BE2C (cell line): ENCODE results near the gene CD177.

Source experiments
- DNase-seq: peaks from one replicate; pipeline ENCODE4 v3.0.0-alpha.2; 2020
- H3K27me3 ChIP-seq: fragments of 250-450 bp; sonication (Bioruptor Pico); 2 replicates; pipeline ENCODE4 v1.5.1; 2020; ENCODE audit warnings: mild to moderate bottlenecking
- H3K36me3 ChIP-seq: fragments of 250-450 bp; sonication (Bioruptor Pico); 2 replicates; pipeline ENCODE4 v1.5.1; 2020; ENCODE audit warnings: mild to moderate bottlenecking
- H3K4me1 ChIP-seq: fragments of 250-450 bp; sonication (Bioruptor Pico); 2 replicates; pipeline ENCODE4 v1.5.1; 2020
- H3K4me3 ChIP-seq: 2 replicates; pipeline ENCODE4 v1.5.1; 2011; ENCODE audit warnings: low read depth, low read length
- H3K9me3 ChIP-seq: fragments of 250-450 bp; sonication (Bioruptor Pico); 2 replicates; pipeline ENCODE4 v1.5.1; 2020
- TF ChIP-seq, protein P1 (sequence below): IDR thresholded peaks from 2 replicates; pipeline ENCODE4 v1.5.1; 2012; ENCODE audit warnings: mild to moderate bottlenecking, low read depth, low read length

CD177 gene

GRCh38 chr19:43395561-43395960 is 42.1 kb downstream of the CD177 start:
- Histone ChIP-seq H3K4me3 (no peak overlapping the region), H3K27me3 (no peaks in the 10 kb centered on the region), H3K4me1 (no peaks in the 10 kb centered on the region), H3K9me3 (no peaks in the 10 kb centered on the region), H3K36me3 (no peaks in the 10 kb centered on the region)
- TF ChIP-seq, protein P1, sequence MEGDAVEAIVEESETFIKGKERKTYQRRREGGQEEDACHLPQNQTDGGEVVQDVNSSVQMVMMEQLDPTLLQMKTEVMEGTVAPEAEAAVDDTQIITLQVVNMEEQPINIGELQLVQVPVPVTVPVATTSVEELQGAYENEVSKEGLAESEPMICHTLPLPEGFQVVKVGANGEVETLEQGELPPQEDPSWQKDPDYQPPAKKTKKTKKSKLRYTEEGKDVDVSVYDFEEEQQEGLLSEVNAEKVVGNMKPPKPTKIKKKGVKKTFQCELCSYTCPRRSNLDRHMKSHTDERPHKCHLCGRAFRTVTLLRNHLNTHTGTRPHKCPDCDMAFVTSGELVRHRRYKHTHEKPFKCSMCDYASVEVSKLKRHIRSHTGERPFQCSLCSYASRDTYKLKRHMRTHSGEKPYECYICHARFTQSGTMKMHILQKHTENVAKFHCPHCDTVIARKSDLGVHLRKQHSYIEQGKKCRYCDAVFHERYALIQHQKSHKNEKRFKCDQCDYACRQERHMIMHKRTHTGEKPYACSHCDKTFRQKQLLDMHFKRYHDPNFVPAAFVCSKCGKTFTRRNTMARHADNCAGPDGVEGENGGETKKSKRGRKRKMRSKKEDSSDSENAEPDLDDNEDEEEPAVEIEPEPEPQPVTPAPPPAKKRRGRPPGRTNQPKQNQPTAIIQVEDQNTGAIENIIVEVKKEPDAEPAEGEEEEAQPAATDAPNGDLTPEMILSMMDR: no peak
- DNase-seq: no peak

- H3K4me1 ChIP-seq: no peaks in the 10 kb centered on the region
- no peak for DNase-seq
- no peaks in the 10 kb centered on the region for H3K27me3 ChIP-seq
- no peak overlapping the region for H3K4me3 ChIP-seq
- TF ChIP-seq, protein P1: no peak
- H3K36me3 ChIP-seq: no peaks in the 10 kb centered on the region
- H3K9me3 ChIP-seq: no peaks in the 10 kb centered on the region
Observed at GRCh38 chr19:43406297-43406696, 52.8 kb downstream of the CD177 start.

GRCh38 chr19:43407416-43408005 is 54.0 kb downstream of the CD177 start:
- DNase-seq: no peak
- TF ChIP-seq, protein P1: no peak
- Histone ChIP-seq H3K27me3 (no peaks in the 10 kb centered on the region), H3K4me1 (no peaks in the 10 kb centered on the region), H3K4me3 (no peak overlapping the region), H3K36me3 (no peaks in the 10 kb centered on the region), H3K9me3 (no peaks in the 10 kb centered on the region)

GRCh38 chr19:43408043-43408442 is 54.6 kb downstream of the CD177 start:
- Histone ChIP-seq H3K4me1 (no peaks in the 10 kb centered on the region), H3K9me3 (no peaks in the 10 kb centered on the region), H3K27me3 (no peaks in the 10 kb centered on the region), H3K4me3 (no peak overlapping the region), H3K36me3 (no peaks in the 10 kb centered on the region)
- TF ChIP-seq, protein P1: no peak
- no peak for DNase-seq

GRCh38 chr19:43409415-43409814 is 55.9 kb downstream of the CD177 start:
- DNase-seq: no peak
- Histone ChIP-seq H3K4me1 (no peaks in the 10 kb centered on the region), H3K9me3 (no peaks in the 10 kb centered on the region), H3K27me3 (no peaks in the 10 kb centered on the region), H3K36me3 (no peaks in the 10 kb centered on the region), H3K4me3 (no peak overlapping the region)
- TF ChIP-seq, protein P1: no peak

DNA sequence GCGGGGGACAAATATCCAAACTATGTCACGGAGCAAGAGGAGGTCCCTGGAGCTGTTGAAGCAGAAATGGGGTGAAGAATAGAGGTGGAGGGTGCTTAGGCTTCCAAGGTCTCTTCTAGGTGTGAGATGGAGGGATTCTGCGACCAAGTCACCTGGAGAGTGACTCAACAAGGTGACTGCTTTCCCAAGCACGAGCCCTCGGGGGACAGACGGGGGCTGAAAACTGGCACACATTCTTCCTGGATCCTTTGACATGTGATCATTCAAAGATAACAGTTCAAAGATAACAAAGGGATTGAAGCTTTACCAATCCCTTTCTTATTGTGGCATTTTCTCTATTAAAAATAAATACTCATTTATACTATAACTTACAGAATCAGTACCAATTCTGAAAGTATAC is 59.0 kb downstream of the CD177 start:
- no peaks in the 10 kb centered on the region for H3K4me1 ChIP-seq
- no peak overlapping the region for H3K4me3 ChIP-seq
- TF ChIP-seq, protein P1: no peak
- H3K9me3 ChIP-seq: no peaks in the 10 kb centered on the region
- no peaks in the 10 kb centered on the region for H3K36me3 ChIP-seq
- H3K27me3 ChIP-seq: no peaks in the 10 kb centered on the region
- no peak for DNase-seq
